CD14-positive monocyte (primary cell): ENCODE measurements around the gene ADAMTS18. TPM values are rescaled to one million over a fixed set of nuclear protein-coding genes. Genes with fewer than 3 reads are reported as not detected.
"Not testable (repeated sequence)": the region's sequence is repeated elsewhere in the genome, so short reads cannot be mapped to it uniquely, and the experiment has no call there.

Source experiments
- DNase-seq, 3 donors: peaks; one replicate each; pipeline ENCODE4 v3.0.0-alpha.2; 2011 to 2022
- H2AFZ ChIP-seq: 2 replicates; pipeline ENCODE4 v1.6.0; 2012; ENCODE audit warnings: mild to moderate bottlenecking, low read depth, low read length, inconsistent platforms; ENCODE audit not compliant: insufficient read depth, poor library complexity, severe bottlenecking
- H3K27ac ChIP-seq, 2 donors: 1 replicate in 1 of 2; 2 replicates in 1 of 2; pipeline ENCODE4 v1.5.1; 2012 to 2013; ENCODE audit warnings: low read length in 2 of 2, control low read depth in 1 of 2, inconsistent platforms in 1 of 2, low read depth in 1 of 2, mild to moderate bottlenecking in 1 of 2
- H3K27me3 ChIP-seq, 2 donors: one replicate each; pipeline versions ENCODE4 v1.6.0 to v1.6.1; 2011 to 2013; ENCODE audit warnings: low read length in 2 of 2; ENCODE audit not compliant: control insufficient read depth in 2 of 2, insufficient read depth in 2 of 2
- H3K36me3 ChIP-seq, 2 donors: replicated peaks in 1 of 2; 1 replicate in 1 of 2; 2 replicates in 1 of 2; pipeline versions ENCODE4 v1.5.1 to v1.6.1; 2012 to 2013; ENCODE audit warnings: low read length in 2 of 2, control low read depth in 1 of 2, inconsistent platforms in 1 of 2, mild to moderate bottlenecking in 1 of 2; ENCODE audit not compliant: insufficient read depth in 2 of 2, control insufficient read depth in 1 of 2
- H3K4me1 ChIP-seq, 2 donors: 1 replicate in 1 of 2; 2 replicates in 1 of 2; pipeline versions ENCODE4 v1.5.1 to v1.6.1; 2012 to 2013; ENCODE audit warnings: low read length in 2 of 2, control low read depth in 1 of 2, inconsistent platforms in 1 of 2, mild to moderate bottlenecking in 1 of 2, moderate library complexity in 1 of 2; ENCODE audit not compliant: insufficient read depth in 2 of 2, control insufficient read depth in 1 of 2
- H3K4me2 ChIP-seq: replicated peaks from 2 replicates; pipeline ENCODE3; 2012; ENCODE audit warnings: low read length, moderate library complexity, mild to moderate bottlenecking; ENCODE audit not compliant: poor library complexity, severe bottlenecking; ENCODE audit errors: extremely low read depth
- H3K4me3 ChIP-seq, 3 experiments: fragments of 200-600 bp in 1 of 3; sonication (generic) in 1 of 3; replicated peaks in 1 of 3; 1 replicate in 2 of 3; 2 replicates in 1 of 3; pipeline ENCODE4 v1.5.1; 2011 to 2013; ENCODE audit warnings: low read length in 3 of 3, mild to moderate bottlenecking in 3 of 3, control low read depth in 2 of 3, low read depth in 2 of 3, inconsistent platforms in 1 of 3, moderate library complexity in 1 of 3
- H3K79me2 ChIP-seq: 2 replicates; pipeline ENCODE4 v1.6.0; 2012; ENCODE audit warnings: mild to moderate bottlenecking, control low read depth, inconsistent platforms, low read length, moderate library complexity; ENCODE audit not compliant: insufficient read depth
- H3K9ac ChIP-seq: 2 replicates; pipeline ENCODE4 v1.6.0; 2017; ENCODE audit warnings: low read length, mild to moderate bottlenecking; ENCODE audit not compliant: insufficient read depth, poor library complexity, severe bottlenecking
- H3K9me3 ChIP-seq, 2 donors: replicated peaks in 1 of 2; 1 replicate in 1 of 2; 2 replicates in 1 of 2; pipeline versions ENCODE4 v1.5.1 to v1.6.1; 2012 to 2013; ENCODE audit warnings: low read length in 2 of 2, control low read depth in 1 of 2; ENCODE audit not compliant: control insufficient read depth in 1 of 2, insufficient read depth in 1 of 2
- H4K20me1 ChIP-seq: 2 replicates; pipeline ENCODE4 v1.6.0; 2012; ENCODE audit warnings: mild to moderate bottlenecking, low read length, control low read depth, moderate library complexity; ENCODE audit not compliant: insufficient read depth
- H3K27ac Mint-ChIP-seq, 7 donors: one replicate each; pipeline ENCODE4 v1.8.0; 2020; ENCODE audit warnings: mild to moderate bottlenecking in 7 of 7, mixed read lengths in 7 of 7, moderate library complexity in 6 of 7, inconsistent platforms in 2 of 7
- H3K27me3 Mint-ChIP-seq, 3 donors: one replicate each; pipeline ENCODE4 v1.8.0; 2021 to 2022; ENCODE audit warnings: low read depth in 3 of 3, mild to moderate bottlenecking in 3 of 3, mixed read lengths in 3 of 3, moderate library complexity in 3 of 3, inconsistent platforms in 1 of 3
- H3K36me3 Mint-ChIP-seq, 2 donors: one replicate each; pipeline ENCODE4 v1.8.0; 2020; ENCODE audit warnings: mixed read lengths in 2 of 2, inconsistent platforms in 1 of 2, mild to moderate bottlenecking in 1 of 2
- H3K4me1 Mint-ChIP-seq: one replicate; pipeline ENCODE4 v1.8.0; 2020; ENCODE audit warnings: mild to moderate bottlenecking, mixed read lengths
- H3K4me3 Mint-ChIP-seq, 2 donors: one replicate each; pipeline ENCODE4 v1.8.0; 2020; ENCODE audit warnings: mild to moderate bottlenecking in 2 of 2, mixed read lengths in 2 of 2, moderate library complexity in 1 of 2
- H3K9me3 Mint-ChIP-seq, 7 donors: one replicate each; pipeline ENCODE4 v1.8.0; 2020 to 2022; ENCODE audit warnings: mixed read lengths in 7 of 7, mild to moderate bottlenecking in 6 of 7, moderate library complexity in 6 of 7, inconsistent platforms in 2 of 7
- CTCF ChIP-seq: fragments of 200-600 bp; IDR thresholded peaks from one replicate; pipeline ENCODE4 v1.8.0; 2022; ENCODE audit warnings: antibody characterized with exemption, mild to moderate bottlenecking
- WGBS: methylation state at CpG from one replicate; pipeline ENCODE4 v1.1.5; 2013; ENCODE audit warnings: missing lambda C conversion rate; ENCODE audit not compliant: insufficient coverage; 5-methylcytosine and 5-hydroxymethylcytosine counted together
- intact Hi-C, 2 donors: fragments of 100-400 bp; cut with micrococcal nuclease; formaldehyde crosslinking; loops; one replicate each; pipeline versions ENCODE4 v1.15.0 to v1.15.1; 2023
- polyA plus RNA-seq, 3 donors: library from polyadenylated mRNA; depleted of rRNA in 1 of 3; unstranded in 2 of 3; stranded (reverse) in 1 of 3; fragments of 300-500 nt in 2 of 3; fragments of >200 nt in 1 of 3; fragmentation: Illumina TruSeq in 2 of 3; gene quantifications; 1 replicate in 2 of 3; 2 replicates in 1 of 3; pipeline ENCODE4 v1.2.3, GENCODE V29; 2012 to 2021

Gene ADAMTS18
- polyA plus RNA-seq, 3 donors, result not detected

- no peak overlapping the region for H3K27ac ChIP-seq
- Mint-ChIP-seq H3K9me3 (peaks cover 0 to 8% (median 3%) of the 10 kb centered on the region in 7 donors), H3K4me1 (no peaks in the 10 kb centered on the region), H3K4me3 (no peak overlapping the region), H3K27me3 (peaks cover 0 to 3% (median 0%) of the 10 kb centered on the region in 3 donors), H3K27ac (no peak overlapping the region), H3K36me3 (no peaks in the 10 kb centered on the region)
- H3K9me3 ChIP-seq, result no peaks in the 10 kb centered on the region
- no peaks in the 10 kb centered on the region for H3K4me1 ChIP-seq
- H2AFZ ChIP-seq, result no peak overlapping the region
- DNase-seq, result no peak
- no peaks in the 10 kb centered on the region for H4K20me1 ChIP-seq
- H3K36me3 ChIP-seq, result no peaks in the 10 kb centered on the region
- no peaks in the 10 kb centered on the region for H3K79me2 ChIP-seq
- H3K9ac ChIP-seq, result no peak overlapping the region
- H3K4me3 ChIP-seq, result no peak overlapping the region
- no peak for TF ChIP-seq CTCF
- no CpG with 5 or more reads among the region's 2 CpGs for WGBS
- intact Hi-C loops, result no loop called here
- no peak overlapping the region for H3K4me2 ChIP-seq
- H3K27me3 ChIP-seq, result no peaks in the 10 kb centered on the region
Observed at GRCh38 chr16:77282345-77282744, 152.5 kb downstream of the ADAMTS18 start.

GRCh38 chr16:77279316-77279715 lies 155.5 kb downstream of the ADAMTS18 start:
- H4K20me1 ChIP-seq, H3K27ac Mint-ChIP-seq, H3K4me1 Mint-ChIP-seq, H3K36me3 ChIP-seq, intact Hi-C loops, DNase-seq, H3K27ac ChIP-seq, H3K9me3 ChIP-seq, H3K4me3 ChIP-seq, H3K4me1 ChIP-seq, H3K4me2 ChIP-seq, H3K4me3 Mint-ChIP-seq, H3K9ac ChIP-seq, H3K36me3 Mint-ChIP-seq, H3K79me2 ChIP-seq, H3K9me3 Mint-ChIP-seq, H3K27me3 ChIP-seq, H3K27me3 Mint-ChIP-seq, H2AFZ ChIP-seq: not testable (repeated sequence)
- 81% methylated on average over 7 of the region's 8 CpGs for WGBS
